EH (cell line): ENCODE data around the gene TMEM109.

Source experiments
- DNase-seq: peaks from one replicate; pipeline ENCODE4 v3.0.0-alpha.2; 2015; ENCODE audit warnings: low read depth

TMEM109 gene

GRCh38 chr11:60971520-60971919 is 57.6 kb downstream of the TMEM109 start, which contains the start of gene CD6:
Gene CD6 (plus strand): TSS chr11:60971680. CDS start chr11:60971866, 186 bp downstream.
- no peak for DNase-seq

- DNase-seq, result no peak
These were observed 58.4 kb downstream of the TMEM109 start for GRCh38 chr11:60972182-60973030.
